ENCODE results near the gene ETS2. TPM values are rescaled to one million over a fixed set of nuclear protein-coding genes. Genes with fewer than 3 reads are reported as not detected.
A peak's percentile ranks its signal among the peaks of the same experiment; 100 is the strongest.

Gene ETS2
- 36.4 TPM for total RNA-seq
- long read RNA-seq, transcript ETS2-202 (10 exons, 3,766 nt), result major isoform, 22 of 32 reads
- long read RNA-seq, partial matches to known transcripts, result 10 of 32 reads
- long read RNA-seq, other reads (novel, unspliced or antisense), result 0 of 32 reads

- intact Hi-C loops (cut with DNase I), result loop anchor here (2.0 to 10.0 kb wide), 6 partner anchors 102 to 321 kb away; no protein-coding TSS in a partner anchor
- DNase-seq (ENCODE audit: low spot score), result peak; percentile 98
Measured at GRCh38 chr21:38805328-38806152, at the start of gene ETS2. Gene ETS2, plus strand, starts transcription at chr21:38805929. Its CDS starts 4,106 bp downstream, at chr21:38810035.

GRCh38 chr21:38756746-38757145 lies 49.0 kb upstream of the ETS2 start:
- intact Hi-C loops (cut with DNase I), result no loop called here

DNA sequence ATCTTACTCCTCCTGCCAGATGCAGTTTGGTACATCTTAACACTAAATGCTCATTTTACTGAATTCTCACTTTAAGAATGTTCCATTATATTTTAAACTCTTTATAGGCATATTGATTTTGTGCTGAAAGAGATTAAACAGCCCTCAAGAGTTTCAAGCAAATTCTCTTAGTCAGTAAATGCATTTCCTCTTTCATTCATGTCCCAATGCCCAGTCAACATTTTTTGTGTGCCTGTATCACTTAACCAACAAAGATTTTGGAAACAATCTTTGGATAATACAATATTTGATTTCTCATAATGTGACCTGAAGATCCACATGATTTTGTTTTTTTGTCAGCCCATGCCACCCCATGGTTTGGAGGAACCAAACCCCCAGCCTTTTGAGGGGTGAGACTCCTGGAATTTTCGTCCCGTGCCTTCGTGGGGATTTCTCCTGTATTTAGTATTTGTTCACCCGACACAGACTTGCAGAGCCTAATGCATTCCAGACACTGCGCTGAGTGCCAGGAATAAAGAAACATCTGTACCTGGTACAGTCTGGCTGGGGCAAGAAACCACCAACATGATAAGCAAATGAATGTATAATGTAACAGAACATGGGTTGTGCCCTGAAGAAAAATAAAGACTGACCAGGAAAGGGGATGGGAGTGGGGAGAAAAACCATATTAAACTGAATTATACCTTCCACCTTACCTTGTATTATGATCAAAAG lies 47.1 kb upstream of the ETS2 start:
- no peak for DNase-seq (ENCODE audit: low spot score)
- intact Hi-C loops (cut with DNase I), result no loop called here

More at GRCh38 chr21:38756746-38757145, 49.0 kb upstream of the ETS2 start:
- no peak for DNase-seq (ENCODE audit: low spot score)

DNA sequence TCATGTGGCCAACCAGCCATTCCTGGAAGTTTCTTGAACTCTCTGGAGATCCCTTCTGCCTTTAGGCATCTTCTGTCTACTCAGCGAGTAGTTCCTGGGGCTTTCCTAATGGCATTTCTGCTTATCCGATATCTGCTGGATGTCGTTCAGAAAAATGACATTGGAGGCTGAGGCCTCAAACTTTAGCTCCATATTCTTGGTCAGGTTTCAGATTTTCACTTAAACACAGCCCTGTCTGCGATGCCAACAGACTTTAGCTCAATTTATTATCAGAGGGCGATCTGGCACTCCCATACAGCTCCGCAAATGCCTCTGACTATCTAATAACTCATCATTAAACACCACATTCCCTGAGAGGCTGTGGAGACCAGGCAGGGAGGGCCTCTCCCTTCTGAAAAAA lies 46.3 kb upstream of the ETS2 start:
- DNase-seq (ENCODE audit: low spot score), result no peak
- intact Hi-C loops (cut with DNase I), result no loop called here

- intact Hi-C loops (cut with DNase I), result no loop called here
- DNase-seq (ENCODE audit: low spot score), result no peak
Measured at GRCh38 chr21:38760017-38760761, 45.5 kb upstream of the ETS2 start.

- DNase-seq (ENCODE audit: low spot score), result no peak
- intact Hi-C loops (cut with DNase I), result no loop called here
Measured at GRCh38 chr21:38760762-38761155, 45.0 kb upstream of the ETS2 start.

DNA sequence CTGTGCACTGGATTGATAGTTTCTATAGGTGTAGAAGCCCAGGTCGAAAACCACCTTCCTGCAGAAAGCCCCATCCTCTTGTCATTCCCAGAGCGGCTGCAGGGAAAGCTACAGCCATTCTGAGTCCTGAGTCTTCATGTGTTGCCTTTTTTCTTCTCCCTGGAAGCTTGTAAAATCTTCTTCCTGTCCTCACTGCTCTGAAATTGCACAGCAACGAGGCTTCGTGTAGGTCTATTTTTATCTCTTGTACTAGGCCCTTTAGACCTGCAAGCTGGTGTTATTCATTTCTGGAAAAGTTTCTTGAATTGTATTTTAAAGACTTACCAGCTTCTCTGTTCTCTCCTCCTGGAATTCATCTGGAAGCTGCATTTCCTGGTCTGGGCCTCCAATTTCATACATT lies 44.2 kb upstream of the ETS2 start:
- DNase-seq (ENCODE audit: low spot score), result no peak
- intact Hi-C loops (cut with DNase I), result no loop called here

DNA sequence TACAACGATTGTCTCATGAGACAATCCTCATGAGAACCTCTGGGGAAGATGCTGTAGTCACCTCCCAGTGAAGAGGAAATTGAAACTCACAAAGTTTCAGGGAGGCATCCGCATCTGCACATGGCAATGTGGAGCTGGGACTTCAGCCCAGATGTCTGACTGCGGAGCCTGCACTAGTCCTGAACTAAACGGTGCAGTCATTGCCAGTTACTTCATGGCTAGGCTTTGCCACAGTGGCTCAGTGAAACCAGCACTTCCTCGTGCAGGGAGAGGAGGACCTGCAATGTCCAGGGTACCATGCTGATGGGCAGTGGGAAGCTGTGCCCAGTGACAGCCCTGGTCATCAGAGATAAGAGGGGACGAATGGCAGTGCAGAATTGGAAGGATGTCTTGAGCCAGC lies 40.7 kb upstream of the ETS2 start:
- intact Hi-C loops (cut with DNase I), result no loop called here

DNA sequence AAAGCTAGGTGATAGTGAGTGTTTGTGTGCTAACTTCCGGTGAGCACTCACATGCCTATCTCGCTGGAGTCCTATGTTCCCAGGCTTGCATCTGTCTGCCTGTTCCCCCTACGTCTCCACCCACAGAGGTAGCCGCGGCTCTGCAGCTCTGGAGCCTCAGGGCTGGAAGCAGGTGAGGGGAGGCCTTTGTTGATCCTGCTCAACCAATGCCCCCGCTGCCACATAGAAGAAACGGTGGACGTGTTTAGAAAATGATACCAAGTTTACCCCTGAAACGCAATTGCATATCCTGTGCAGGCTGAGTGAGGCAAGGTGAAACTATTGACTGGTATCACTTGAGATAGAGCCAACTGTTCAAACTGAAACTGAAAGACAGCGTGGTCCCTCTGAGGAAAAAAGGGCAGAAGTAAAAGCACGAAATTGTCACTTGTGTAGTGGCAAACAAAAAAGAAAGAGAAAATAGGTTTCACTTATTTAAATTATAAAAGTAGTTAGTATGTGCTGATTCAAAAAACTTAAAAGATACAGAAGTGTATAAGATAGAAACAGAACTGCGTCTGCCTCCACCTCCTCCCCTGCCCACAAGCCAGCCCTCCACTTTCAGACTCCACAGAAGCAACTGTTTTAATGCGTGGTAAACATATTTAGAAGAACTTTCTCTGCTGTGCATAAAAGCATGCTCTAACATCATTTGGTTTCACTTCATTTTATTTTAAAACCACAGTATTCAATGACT lies 38.6 kb upstream of the ETS2 start:
- no peak for DNase-seq (ENCODE audit: low spot score)

More for the DNA sequence above, 40.7 kb upstream of the ETS2 start:
- no peak for DNase-seq (ENCODE audit: low spot score)

GRCh38 chr21:38768471-38769063 lies 37.2 kb upstream of the ETS2 start:
- no peak for DNase-seq (ENCODE audit: low spot score)
- intact Hi-C loops (cut with DNase I), result no loop called here

More for the DNA sequence above, 38.6 kb upstream of the ETS2 start:
- intact Hi-C loops (cut with DNase I), result no loop called here

DNA sequence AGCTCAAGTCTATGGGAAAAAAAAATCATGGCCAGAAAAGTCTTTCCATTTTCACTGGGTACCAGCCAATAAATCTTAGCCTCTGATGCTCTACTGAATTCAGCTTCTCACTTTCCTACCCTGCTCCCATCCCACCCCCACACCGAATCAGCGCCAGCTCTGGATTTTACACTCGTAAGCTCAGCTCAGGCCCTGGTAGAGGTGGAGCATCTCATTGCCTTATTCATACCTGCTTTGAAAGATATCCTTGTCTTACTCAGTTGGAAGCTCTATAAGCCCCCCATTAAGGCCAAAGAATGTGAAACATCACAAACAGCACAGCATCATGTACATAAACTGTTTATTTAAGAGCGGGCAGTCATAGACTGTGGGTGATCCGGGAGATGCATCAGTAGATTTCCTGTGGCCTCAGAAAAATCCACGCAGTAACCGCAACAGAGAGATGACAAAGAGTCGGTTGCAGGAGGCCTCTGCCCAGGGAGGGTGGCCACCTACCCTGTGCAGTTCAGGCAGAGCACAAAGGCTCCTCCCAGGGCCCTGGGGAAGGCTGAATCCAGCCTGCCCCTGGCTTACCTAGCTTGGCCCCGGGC lies 36.4 kb upstream of the ETS2 start:
- DNase-seq (ENCODE audit: low spot score), result no peak
- intact Hi-C loops (cut with DNase I), result no loop called here

- intact Hi-C loops (cut with DNase I), result no loop called here
Measured at GRCh38 chr21:38770660-38771059, 35.1 kb upstream of the ETS2 start.

GRCh38 chr21:38771536-38771935 lies 34.2 kb upstream of the ETS2 start:
- intact Hi-C loops (cut with DNase I), result no loop called here
- DNase-seq (ENCODE audit: low spot score), result no peak

More at GRCh38 chr21:38770660-38771059, 35.1 kb upstream of the ETS2 start:
- no peak for DNase-seq (ENCODE audit: low spot score)

- intact Hi-C loops (cut with DNase I), result no loop called here
- no peak for DNase-seq (ENCODE audit: low spot score)
Measured at GRCh38 chr21:38772646-38773045, 33.1 kb upstream of the ETS2 start.

DNA sequence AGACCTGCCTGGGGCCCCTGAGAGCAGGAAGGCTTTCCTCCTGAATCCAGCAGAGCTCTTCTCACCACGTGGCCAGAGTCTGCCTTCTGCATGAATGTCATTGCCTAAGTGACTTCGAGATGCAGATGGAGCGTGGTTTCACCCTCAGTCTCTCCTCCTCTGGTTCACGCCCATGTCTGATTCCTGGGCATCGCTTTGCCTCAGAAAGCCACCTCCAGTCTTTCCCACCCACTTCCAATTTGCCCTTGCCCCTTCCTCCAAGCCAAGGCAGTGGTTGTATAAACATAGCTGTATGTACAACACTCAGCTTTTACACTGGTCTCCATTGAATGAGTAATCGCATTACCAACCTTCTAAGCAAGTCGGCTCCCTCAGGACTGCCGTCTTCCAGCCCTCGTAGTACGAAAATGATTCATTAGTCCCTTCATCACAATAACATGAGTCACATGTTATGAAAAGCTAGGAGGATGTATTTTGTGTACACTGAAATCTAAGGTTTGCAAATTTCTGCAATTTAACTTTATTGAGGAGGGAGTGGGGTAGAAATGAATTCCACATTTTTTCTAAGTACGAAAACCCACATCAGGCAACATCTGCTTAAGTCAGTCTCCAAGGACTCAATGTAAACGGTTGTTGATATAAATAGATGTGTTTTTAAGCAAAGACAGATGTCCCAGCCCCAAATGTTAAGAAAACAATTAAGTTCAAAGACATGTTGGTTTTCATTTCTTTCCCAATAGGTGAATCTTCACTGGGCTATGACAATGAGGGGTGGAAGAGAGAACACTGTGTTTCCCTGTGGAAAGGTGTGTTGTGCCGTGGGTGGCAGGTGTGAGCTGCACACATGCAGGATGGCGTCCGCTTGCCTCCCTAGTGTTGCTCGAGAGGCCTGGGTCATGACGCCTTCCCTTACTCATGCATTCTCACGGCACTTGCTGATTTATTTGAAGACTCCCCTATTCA lies 32.3 kb upstream of the ETS2 start:
- intact Hi-C loops (cut with DNase I), result no loop called here
- DNase-seq (ENCODE audit: low spot score), result no peak

- intact Hi-C loops (cut with DNase I), result no loop called here
- DNase-seq (ENCODE audit: low spot score), result no peak
Measured at GRCh38 chr21:38774152-38774551, 31.6 kb upstream of the ETS2 start.

DNA sequence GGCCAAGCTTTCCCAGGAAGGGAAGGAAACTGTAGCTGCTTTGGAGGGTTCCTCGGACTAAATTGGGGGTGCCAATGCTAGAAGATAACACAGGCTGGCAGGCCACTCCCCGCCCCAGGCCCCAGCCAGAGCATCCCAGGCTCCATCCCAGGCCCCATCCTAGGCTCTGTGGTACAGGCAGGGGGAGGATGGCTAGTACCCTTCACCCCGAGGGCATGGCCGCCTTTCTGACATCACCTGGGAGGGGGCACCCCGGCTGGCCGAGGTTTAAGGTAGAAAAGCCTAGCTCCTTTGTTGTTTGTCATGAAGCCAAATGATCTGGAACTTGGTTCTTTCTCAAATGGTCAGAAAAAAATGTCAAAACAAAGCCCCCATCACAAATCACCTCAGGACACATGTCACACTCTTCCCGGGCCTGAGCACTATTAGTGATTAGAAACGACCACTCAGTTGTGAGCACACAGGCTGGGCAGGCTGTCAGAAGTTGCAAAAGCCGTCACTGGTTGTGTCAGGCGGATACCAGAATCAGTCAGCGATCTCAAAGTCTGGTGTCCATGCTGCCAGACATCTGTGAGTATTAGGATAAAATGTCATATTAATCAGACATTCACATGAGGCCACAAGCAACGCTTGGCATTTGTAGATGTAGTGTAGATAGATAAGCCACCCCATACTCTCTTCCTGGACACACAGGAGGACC lies 31.0 kb upstream of the ETS2 start:
- intact Hi-C loops (cut with DNase I), result no loop called here
- DNase-seq (ENCODE audit: low spot score), result no peak
